GM12801 (cell line): ENCODE data around the gene CACFD1.

Experiments used
- TF ChIP-seq, protein P1 (sequence below): IDR thresholded peaks from one replicate; pipeline ENCODE4 v1.5.1; 2011; ENCODE audit warnings: control low read depth; ENCODE audit not compliant: insufficient read length; ENCODE audit errors: extremely low read depth

Gene CACFD1

DNA sequence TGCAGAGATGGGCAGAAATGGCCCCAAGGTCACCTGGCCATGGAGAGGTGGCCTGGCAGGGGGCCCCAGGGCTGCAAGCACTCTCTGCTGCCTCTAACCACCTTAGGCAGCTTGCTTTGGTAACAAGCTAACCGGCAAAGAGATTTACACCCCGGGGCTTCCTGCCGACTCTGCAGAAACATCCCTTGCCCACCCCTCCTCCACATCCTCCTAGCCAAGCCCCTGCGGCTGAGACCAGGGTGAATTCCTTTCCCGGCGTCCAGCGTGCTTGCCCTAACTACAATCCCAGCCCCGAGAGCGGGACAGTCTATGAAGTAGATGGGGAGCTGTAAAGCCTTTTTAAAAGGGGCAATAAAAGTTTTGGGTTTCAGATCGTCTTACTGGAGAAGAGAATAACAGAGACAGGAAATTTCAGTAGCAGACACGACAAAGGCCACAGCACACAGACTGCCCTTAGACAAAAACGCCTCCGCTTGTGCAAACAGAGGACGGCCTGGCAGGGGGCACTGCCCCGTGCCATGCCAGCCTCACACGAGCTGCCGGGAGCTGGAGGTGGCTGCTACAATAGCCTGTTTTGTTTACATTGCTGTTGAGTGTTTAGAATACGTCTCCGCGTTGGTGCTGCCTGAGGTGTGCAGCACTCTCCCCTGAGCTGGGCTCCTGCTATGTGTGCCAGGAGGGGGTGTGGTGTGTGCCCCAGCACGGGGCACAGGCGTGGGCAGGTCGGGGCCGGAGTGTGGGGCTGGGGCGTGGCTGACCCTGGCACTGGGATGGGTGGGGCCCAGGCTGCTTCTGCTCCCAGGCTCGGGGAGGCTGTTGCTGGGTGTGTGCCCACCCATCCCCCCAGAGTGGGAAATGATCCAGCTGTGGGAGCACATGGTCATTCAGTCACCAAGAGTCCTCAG is 49.7 kb downstream of the CACFD1 start:
- TF ChIP-seq, protein P1, sequence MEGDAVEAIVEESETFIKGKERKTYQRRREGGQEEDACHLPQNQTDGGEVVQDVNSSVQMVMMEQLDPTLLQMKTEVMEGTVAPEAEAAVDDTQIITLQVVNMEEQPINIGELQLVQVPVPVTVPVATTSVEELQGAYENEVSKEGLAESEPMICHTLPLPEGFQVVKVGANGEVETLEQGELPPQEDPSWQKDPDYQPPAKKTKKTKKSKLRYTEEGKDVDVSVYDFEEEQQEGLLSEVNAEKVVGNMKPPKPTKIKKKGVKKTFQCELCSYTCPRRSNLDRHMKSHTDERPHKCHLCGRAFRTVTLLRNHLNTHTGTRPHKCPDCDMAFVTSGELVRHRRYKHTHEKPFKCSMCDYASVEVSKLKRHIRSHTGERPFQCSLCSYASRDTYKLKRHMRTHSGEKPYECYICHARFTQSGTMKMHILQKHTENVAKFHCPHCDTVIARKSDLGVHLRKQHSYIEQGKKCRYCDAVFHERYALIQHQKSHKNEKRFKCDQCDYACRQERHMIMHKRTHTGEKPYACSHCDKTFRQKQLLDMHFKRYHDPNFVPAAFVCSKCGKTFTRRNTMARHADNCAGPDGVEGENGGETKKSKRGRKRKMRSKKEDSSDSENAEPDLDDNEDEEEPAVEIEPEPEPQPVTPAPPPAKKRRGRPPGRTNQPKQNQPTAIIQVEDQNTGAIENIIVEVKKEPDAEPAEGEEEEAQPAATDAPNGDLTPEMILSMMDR = no peak

DNA sequence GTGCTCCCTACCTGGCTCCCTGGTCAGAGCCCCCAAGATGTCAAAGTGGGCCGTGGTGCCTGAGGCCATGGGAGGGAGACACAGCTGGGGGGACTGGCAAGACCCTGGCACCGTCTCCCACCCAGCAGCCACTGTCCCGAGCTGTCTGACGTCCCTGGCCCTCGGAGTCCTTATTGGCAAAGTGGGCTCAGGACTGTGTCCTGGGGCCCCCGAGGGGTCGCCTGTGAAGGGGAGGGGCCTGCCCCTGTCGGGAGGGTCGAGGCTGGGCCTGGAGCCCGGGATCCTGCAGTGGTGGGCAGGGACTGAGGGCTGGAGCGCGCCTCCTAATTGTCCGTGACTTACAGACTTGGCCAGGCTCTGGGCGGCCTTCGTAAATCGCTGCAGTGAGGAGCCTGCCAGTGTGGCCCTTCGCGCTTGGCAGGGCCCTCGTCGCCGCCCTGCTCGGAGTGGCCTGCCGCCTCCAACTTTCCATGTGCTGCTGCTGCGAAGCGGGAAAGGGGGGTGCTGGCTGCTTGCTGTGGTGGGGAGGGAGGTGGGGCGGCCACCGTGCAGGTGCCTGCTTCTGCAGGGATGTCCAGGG is 51.2 kb downstream of the CACFD1 start:
- TF ChIP-seq, protein P1 = no peak

DNA sequence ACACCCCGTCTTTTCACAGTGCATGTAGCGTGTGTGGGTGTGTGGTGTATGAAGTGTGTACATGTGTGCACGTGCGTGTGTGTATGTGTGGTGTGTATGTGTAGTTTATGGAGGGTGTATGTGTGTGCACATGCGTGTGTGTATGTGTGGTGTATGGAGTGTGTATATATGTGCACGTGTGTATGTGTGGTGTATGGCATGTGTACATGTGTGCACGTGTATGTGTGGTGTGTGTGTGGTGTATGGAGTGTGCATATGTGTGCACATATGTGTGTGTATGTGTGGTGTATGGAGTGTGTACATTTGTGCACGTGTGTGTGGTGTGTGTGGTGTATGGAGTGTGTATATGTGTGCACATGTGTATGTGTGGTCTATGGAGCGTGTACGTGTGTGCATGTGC is 51.8 kb downstream of the CACFD1 start:
- TF ChIP-seq, protein P1 = no peak

DNA sequence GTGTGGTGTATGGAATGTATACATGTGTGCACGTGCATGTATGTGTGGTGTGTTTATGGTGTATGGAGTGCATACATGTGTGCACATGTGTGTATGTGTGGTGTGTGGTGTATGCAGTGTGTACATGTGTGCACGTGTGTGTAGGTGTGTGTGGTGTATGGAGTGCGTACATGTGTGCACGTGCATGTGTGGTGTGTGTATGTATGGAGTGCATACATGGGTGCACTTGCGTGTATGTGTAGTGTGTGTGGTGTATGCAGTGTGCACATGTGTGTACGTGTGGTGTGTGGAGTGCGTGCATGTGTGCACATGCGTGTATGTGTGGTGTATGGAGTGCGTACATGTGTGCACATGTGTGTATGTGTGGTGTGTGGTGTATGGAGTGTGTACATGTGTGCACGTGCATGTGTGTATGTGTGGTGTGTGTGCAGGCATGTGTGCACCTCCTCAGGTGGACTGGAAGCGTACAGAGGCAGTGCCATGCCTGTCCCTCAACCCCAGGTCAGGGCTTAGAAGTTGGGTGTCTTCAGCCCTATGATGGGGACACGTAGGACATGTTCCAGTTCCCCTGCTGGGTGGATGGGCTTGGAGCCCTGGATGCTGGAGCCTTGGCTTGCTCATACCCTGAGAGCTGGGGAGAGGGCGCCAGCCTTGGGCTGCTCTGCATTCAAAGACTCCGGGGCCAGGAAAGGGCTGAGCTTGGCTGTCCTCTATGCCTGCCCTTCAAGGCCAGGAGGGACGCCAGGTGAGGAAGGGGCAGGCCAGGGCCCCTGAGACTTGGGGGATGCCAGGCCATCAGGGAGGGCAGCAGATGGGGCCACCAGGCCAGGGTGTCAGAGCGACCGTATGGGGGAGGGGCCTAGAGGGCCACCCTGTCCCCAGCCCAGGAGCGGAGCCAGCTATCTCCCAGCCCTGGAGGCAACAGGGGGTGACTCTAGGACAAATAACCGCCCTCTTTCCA is 52.8 kb downstream of the CACFD1 start:
- TF ChIP-seq, protein P1 = no peak

DNA sequence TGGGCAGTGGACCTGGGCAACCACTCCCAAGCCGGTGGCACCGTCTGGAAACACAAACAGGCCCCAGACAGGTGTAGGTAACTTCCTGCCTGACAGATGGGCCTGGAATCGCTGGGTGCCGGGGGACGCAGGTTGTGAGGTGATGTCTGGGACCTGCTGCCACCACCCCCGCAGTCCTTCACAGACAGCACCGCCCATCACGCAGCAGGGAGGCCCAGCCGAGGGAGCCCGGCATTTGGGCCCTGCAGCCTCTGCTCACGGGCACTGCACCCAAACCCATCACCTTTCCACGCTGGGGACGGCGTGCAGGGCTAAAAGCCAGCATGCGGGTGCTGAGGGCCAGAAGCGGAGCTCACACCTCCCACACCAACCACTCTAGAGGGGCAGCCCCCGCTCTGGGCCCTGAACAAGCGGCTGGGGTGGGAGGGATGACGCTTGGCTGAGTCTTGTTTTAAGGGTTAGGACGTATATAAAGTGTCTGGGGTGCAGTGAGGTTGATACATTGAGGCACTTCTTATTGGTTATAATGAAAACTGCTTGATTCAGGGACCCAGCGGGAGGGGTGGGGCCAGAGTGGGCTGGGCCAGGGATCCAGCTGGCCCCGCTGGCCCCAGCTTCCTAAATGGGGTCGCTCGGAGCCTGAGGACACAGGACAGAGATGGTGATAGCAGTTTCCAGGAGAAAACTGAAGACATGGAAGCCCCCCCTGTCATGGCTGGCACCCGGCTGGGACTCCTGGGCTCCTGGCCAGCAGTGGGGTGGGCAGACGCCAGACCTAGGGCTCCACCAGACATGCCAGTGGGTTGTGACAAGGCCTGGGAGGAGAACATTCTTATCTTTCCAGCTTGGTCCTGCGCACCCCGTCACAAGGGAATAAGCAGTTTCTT is 53.7 kb downstream of the CACFD1 start:
- TF ChIP-seq, protein P1 = no peak

DNA sequence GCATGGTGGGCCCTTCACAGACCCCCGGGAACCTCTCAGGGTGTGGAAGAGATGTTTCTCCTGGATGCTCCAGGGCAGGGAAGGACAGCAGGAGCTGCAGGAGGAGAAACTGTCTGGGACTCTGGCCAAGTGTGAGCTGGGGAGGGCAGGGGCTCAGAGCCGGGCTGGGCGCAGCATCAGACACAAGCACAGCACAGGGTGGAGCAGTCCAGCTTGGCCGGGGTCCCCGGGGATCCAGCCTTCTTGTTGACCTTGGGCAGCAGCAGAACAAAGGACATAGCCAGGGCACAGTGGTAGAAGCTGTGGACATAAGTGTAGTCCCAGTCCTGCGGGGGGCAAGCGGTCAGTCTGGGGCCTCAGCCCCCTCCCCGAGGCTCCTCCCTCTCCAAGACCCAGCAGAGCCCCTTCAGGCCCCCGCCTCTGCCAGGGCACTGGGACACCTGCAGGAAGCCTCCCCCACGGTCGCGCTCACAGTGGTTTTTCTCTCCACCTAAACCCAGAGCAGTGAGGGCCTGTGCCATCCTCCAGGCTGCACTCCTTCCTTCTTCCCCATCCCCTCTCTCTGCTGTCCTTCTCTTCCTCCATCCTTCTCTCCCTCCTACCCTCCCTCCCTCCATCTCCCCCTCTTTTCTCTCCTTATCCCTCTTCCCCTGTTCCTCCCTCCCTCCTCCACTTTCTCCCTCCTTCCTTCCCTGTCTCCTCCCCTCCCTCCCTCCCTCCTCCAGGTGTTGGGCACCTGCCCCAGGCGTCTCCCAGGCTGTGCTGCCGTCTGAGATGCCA is 54.9 kb downstream of the CACFD1 start:
- TF ChIP-seq, protein P1 = no peak
